C4-2B (cell line): Measurements from ENCODE around the gene ZNF682.
"Not testable (repeated sequence)": the region's sequence is repeated elsewhere in the genome, so short reads cannot be mapped to it uniquely, and the experiment has no call there.

Experiments used
- H3K27ac ChIP-seq: fragments of 450-650 bp; 2 replicates; pipeline ENCODE4 v1.5.1; 2017
- CTCF ChIP-seq: fragments of 450-650 bp; conservative IDR thresholded peaks from 2 replicates; pipeline ENCODE4 v1.5.1; 2017; ENCODE audit warnings: mild to moderate bottlenecking
- ZFX ChIP-seq: fragments of 450-650 bp; IDR thresholded peaks from 2 replicates; pipeline ENCODE4 v1.6.1; 2017

The ZNF682 gene

GRCh38 chr19:20070691-20071090 is 31.4 kb upstream of the ZNF682 start:
- TF ChIP-seq CTCF = no peak
- no peak for TF ChIP-seq ZFX
- H3K27ac ChIP-seq = no peak overlapping the region

- H3K27ac ChIP-seq = not testable (repeated sequence)
Observed at GRCh38 chr19:20068559-20068958, 29.3 kb upstream of the ZNF682 start.

- no peak overlapping the region for H3K27ac ChIP-seq
- no peak for TF ChIP-seq ZFX
- TF ChIP-seq CTCF = no peak
Observed at GRCh38 chr19:20067943-20068342, 28.6 kb upstream of the ZNF682 start.

GRCh38 chr19:20066861-20067260 is 27.6 kb upstream of the ZNF682 start:
- no peak overlapping the region for H3K27ac ChIP-seq
- no peak for TF ChIP-seq ZFX
- no peak for TF ChIP-seq CTCF

- H3K27ac ChIP-seq = no peak overlapping the region
- TF ChIP-seq CTCF (no peak), ZFX (no peak)
Observed at GRCh38 chr19:20060282-20060681, 21.0 kb upstream of the ZNF682 start.

- not testable (repeated sequence) for H3K27ac ChIP-seq
Observed at GRCh38 chr19:20058738-20059137, 19.4 kb upstream of the ZNF682 start.

GRCh38 chr19:20051841-20052768 is 12.8 kb upstream of the ZNF682 start:
- peak overlapping the region; percentile 71 for H3K27ac ChIP-seq
- TF ChIP-seq CTCF (no peak; the same call in 1 of the 2 replicates), ZFX (no peak)

- not testable (repeated sequence) for H3K27ac ChIP-seq
Observed at GRCh38 chr19:20045742-20046141, 6.4 kb upstream of the ZNF682 start.

GRCh38 chr19:20044663-20045062 is 5.4 kb upstream of the ZNF682 start:
- TF ChIP-seq CTCF (no peak), ZFX (no peak)
- no peak overlapping the region for H3K27ac ChIP-seq
